Measurements from ENCODE around the gene ACTR8.
"Not testable (repeated sequence)": the region's sequence is repeated elsewhere in the genome, so short reads cannot be mapped to it uniquely, and the experiment has no call there.

ACTR8 gene, protein sequence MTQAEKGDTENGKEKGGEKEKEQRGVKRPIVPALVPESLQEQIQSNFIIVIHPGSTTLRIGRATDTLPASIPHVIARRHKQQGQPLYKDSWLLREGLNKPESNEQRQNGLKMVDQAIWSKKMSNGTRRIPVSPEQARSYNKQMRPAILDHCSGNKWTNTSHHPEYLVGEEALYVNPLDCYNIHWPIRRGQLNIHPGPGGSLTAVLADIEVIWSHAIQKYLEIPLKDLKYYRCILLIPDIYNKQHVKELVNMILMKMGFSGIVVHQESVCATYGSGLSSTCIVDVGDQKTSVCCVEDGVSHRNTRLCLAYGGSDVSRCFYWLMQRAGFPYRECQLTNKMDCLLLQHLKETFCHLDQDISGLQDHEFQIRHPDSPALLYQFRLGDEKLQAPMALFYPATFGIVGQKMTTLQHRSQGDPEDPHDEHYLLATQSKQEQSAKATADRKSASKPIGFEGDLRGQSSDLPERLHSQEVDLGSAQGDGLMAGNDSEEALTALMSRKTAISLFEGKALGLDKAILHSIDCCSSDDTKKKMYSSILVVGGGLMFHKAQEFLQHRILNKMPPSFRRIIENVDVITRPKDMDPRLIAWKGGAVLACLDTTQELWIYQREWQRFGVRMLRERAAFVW

GRCh38 chr3:53881691-53882593 is at the start of gene ACTR8:
Gene ACTR8 (minus strand): TSS chr3:53882152. CDS start chr3:53882101, 51 bp downstream.
- DNase-seq = peak; percentile 46

DNA sequence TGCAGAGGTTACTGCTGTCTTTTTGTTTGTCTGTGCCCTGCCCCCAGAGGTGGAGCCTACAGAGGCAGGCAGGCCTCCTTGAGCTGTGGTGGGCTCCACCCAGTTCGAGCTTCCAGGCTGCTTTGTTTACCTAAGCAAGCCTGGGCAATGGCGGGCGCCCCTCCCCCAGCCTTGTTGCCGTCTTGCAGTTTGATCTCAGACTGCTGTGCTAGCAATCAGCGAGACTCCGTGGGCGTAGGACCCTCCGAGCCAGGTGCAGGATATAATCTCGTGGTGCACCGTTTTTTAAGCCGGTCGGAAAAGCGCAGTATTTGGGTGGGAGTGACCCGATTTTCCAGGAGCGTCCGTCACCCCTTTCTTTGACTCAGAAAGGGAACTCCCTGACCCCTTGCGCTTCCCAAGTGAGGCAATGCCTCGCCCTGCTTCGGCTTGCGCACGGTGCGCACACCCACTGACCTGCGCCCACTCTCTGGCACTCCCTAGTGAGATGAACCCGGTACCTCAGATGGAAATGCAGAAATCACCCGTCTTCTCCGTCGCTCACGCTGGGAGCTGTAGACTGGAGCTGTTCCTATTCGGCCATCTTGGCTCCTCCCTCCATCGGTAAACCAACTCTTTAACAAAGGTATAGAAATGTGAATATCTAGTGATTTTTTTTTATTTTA is 45.4 kb upstream of the ACTR8 start:
- DNase-seq = not testable (repeated sequence)

DNA sequence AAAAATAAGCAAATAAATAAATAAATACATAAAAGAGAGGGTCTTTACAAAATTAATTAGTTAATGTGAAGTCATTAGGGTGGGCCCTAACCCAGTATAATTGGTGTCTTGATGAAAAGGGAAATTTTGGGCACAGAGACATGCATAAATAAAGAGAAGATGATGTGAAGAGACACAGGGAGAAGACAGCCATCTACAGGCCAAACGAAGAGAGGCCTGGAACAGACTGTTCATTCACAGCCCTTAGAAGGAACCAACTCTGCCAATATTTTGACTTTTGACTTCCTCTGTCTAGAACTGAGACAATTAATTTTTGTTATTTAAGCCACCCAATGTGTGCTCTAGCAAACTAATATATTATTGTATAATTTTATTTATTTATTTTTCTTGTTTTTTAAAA is 39.3 kb upstream of the ACTR8 start:
- no peak for DNase-seq

GRCh38 chr3:53919741-53920140 is 37.8 kb upstream of the ACTR8 start:
- DNase-seq = no peak

- DNase-seq = no peak
Measured at GRCh38 chr3:53913401-53913800, 31.4 kb upstream of the ACTR8 start.

GRCh38 chr3:53902711-53903110 is 20.8 kb upstream of the ACTR8 start:
- no peak for DNase-seq

DNA sequence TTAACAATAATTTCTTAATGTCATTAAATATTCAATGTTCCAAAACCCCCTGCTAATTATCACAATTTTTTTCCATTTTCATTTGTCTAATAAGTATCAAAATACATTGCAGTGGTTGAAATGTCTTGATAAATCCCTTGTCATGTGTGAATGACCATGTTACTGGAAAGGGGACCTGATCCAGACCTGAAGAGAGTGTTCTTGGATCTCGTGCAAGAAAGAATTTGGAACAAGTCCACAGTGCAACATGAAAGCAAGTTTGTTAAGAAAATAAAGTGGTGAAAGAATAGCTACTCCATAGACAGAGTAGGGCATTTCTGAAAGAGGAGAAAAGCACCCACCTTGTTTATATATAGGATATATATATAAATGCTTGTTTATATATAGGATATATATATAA is 20.1 kb upstream of the ACTR8 start:
- DNase-seq = no peak

DNA sequence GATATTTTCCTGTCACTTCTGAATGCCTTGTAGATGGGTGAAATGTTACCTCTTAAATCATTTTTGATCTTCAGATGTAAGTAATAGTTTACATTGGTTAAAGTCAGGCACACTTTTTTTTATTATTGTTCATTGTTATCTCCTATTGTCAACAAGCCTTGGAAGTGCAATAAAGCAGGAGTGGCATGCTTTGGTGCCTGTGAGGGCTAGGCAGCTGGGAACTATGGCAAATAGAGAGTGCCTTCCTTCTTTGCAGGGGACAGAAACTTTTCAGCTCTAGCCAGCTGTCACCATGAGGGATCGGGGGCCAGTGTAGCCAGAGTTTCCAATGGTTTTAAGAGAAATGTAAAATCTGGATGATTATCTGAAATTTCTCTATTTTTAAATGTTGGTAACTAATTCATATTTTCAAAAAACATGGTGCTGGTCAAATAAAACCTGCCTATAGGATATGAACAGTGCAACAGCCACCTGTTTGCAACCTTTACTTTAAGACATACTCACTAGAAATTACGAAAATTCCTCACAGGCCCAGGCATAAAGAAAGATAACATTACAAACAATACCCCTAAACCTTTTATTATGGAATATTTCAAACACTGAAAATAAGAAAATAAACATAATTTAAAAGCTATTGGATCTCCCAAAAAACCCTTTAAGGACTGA is 18.8 kb upstream of the ACTR8 start:
- DNase-seq = no peak

- no peak for DNase-seq
Measured at GRCh38 chr3:53899750-53900149, 17.8 kb upstream of the ACTR8 start.

GRCh38 chr3:53892286-53892637 is 10.3 kb upstream of the ACTR8 start:
- no peak for DNase-seq

DNA sequence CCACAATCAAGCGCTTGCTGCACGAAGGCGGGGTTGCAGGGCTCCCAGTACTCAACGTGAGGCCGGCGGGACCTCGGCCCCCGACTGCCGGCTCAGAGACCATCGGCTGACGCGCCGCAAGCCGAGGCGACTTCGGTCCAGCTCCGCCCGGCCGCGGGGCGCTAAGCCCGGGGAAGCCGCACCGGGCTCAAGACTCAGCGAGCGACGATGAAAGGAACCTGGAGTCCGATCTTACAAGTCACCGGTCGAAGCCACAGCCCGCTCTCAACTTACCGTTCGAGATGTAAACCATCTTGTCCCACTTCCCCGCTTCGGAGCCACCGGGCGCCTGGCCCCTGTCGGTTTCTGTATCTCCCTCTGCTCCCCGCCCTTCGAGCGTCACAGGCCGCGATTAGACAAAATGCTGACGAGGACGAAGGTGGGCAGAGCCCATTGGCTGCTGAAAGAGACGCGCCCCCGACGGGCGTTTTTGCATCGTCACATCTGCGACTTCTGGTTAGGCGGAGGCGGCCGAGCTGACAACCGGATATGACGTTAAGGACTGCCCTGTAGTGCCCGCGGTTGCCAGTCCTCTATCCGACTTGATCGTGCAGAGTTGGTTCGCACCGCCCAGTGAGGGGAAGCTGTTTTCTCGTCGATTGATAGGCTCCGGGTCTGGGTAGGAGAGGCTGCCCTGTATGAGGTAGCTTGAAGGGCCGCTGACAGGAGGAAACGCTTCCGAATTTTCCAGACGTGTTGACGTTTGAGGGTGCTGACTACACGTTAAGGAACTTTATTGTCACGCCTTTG is 9.7 kb upstream of the ACTR8 start, which contains the start of gene SELENOK:
TSS of gene SELENOK (minus strand) at position 363 of the 789 bp plus-strand sequence.
- DNase-seq = peak; percentile 92

- peak; percentile 10 for DNase-seq
Measured at GRCh38 chr3:53890726-53891475, 8.9 kb upstream of the ACTR8 start.

GRCh38 chr3:53888232-53888631 is 6.3 kb upstream of the ACTR8 start:
- DNase-seq = no peak

GRCh38 chr3:53887446-53887845 is 5.5 kb upstream of the ACTR8 start:
- DNase-seq = no peak

- DNase-seq = no peak
Measured at GRCh38 chr3:53885239-53885638, 3.3 kb upstream of the ACTR8 start.

- no peak for DNase-seq
Measured at GRCh38 chr3:53884623-53885022, 2.7 kb upstream of the ACTR8 start.

GRCh38 chr3:53883008-53883407 is 1.1 kb upstream of the ACTR8 start:
- DNase-seq = no peak

- DNase-seq = no peak
Measured at GRCh38 chr3:53880396-53881345, 1.3 kb downstream of the ACTR8 start.

DNA sequence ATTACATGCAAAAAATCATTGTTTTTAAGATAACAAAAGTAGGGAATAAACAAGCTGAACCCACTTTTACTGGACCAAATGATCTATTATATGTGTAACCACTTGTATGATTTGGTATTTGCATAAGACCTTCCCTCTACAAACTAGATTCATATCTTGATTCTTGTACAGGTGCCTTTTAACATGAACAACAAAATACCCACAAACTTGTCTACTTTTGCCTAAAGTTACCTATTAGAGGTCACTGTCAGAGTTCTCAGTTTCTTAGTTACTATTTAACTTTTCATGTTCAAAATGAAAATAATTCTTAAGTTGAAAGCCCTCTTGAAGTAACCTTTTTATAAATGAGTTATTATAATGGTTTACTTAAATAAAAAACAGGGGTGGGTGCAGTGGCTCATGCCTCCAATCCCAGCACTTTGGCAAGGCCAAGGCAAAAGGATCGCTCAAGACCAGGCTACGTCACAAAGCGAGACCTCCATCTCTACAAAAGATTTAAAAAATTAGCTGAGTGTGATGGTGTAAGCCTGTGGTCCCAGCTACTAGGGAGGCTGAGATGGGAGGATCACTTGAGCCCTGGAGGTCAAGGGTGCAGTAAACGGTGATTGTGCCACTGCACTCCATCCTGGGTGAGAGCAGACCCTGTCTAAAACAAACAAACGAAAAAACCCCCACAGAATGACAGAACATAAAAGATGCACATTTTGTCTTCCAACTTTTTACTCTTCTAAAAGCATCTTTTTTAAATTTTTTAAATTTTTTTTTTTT is 16.0 kb downstream of the ACTR8 start:
- DNase-seq = no peak
